GM12864 (cell line): Measurements from ENCODE around the gene CACNA2D3.
"Not testable (repeated sequence)": the region's sequence is repeated elsewhere in the genome, so short reads cannot be mapped to it uniquely, and the experiment has no call there.

Source experiments
- DNase-seq: peaks from one replicate; pipeline ENCODE4 v3.0.0-alpha.2; 2011; ENCODE audit warnings: low read depth
- H3K4me3 ChIP-seq: 2 replicates; pipeline ENCODE4 v1.5.1; 2011; ENCODE audit warnings: mild to moderate bottlenecking, low read depth, low read length, control low read depth
- TF ChIP-seq, protein P1 (sequence below): IDR thresholded peaks from 2 replicates; pipeline ENCODE4 v1.5.1; 2011; ENCODE audit warnings: low read depth, mild to moderate bottlenecking, moderate library complexity, low read length, control low read depth, inconsistent platforms; ENCODE audit errors: missing control alignments

CACNA2D3 gene

DNA sequence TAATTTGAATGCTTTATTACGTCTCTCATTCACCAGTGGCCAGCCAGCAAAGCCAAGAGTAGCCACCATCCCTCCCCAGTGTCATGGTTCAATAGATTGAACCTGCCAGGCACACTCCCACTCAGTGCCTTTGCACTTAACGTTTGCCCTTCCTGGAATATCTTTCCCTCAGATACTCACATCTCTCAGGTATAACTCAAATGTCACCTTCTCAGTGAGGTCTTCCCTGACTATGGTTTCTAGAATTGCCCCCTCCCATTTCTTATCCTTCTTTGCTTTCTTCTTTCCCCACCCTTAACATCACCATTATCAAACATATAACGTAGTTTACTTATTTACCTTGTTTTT lies 511.7 kb downstream of the CACNA2D3 start:
- TF ChIP-seq, protein P1, sequence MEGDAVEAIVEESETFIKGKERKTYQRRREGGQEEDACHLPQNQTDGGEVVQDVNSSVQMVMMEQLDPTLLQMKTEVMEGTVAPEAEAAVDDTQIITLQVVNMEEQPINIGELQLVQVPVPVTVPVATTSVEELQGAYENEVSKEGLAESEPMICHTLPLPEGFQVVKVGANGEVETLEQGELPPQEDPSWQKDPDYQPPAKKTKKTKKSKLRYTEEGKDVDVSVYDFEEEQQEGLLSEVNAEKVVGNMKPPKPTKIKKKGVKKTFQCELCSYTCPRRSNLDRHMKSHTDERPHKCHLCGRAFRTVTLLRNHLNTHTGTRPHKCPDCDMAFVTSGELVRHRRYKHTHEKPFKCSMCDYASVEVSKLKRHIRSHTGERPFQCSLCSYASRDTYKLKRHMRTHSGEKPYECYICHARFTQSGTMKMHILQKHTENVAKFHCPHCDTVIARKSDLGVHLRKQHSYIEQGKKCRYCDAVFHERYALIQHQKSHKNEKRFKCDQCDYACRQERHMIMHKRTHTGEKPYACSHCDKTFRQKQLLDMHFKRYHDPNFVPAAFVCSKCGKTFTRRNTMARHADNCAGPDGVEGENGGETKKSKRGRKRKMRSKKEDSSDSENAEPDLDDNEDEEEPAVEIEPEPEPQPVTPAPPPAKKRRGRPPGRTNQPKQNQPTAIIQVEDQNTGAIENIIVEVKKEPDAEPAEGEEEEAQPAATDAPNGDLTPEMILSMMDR, result no peak
- DNase-seq, result no peak
- no peak overlapping the region for H3K4me3 ChIP-seq

GRCh38 chr3:54639790-54640372 lies 517.5 kb downstream of the CACNA2D3 start:
- not testable (repeated sequence) for H3K4me3 ChIP-seq

DNA sequence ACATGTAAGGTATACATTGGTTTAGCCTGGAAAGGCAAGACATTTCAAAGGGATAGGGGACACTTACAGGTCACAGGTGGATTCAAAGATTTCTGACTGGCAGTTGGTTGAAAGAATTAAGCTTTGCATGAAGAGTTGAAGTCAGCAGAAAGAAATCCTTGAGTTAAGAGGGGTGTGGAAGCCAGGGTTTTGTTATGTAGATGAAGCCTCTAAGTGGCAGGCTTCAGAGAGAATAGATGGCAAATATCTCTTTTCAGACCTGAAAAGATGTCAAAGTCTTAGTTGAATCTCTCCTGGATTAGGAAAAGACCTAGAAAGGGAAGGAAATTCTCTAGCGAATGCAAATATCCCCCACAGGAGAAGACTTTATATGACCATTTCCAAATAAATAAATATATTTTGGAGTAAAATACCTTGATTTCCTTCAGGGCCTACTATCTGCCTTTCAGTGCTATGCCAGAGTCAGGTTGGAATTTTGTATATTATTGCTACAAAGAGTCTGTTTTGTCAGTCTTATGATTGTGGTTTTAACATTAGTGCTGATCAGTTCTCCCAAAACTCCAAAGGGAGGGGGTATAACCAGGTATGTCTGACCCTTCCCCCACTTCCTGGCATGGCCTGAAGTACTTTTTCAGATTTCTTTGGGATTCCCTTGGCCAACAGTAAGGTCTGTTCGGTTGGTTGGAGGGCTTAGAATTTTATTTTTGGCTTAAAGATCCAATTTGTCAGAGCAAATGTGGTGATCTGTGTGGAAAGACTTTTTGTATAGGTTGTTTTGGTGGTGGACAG lies 519.1 kb downstream of the CACNA2D3 start:
- TF ChIP-seq, protein P1, result no peak
- H3K4me3 ChIP-seq, result no peak overlapping the region
- DNase-seq, result no peak

More at GRCh38 chr3:54639790-54640372, 517.5 kb downstream of the CACNA2D3 start:
- DNase-seq, result not testable (repeated sequence)

DNA sequence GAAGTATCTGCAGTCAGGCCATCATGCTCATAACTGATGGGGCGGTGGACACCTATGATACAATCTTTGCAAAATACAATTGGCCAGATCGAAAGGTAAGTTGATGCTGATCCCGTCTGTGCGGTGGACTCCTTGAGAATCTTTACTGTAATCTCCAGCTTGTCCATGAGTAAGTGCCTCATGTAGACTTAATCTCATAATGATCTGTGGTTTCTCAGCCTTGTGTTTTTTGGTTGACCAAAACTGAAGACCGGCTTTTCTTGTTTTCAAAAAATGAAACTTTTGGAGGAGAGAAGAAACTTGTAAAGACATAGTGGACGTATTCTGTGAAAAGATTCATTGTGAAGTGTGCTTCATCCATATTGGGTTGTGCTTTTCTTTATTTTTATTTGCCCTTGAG lies 519.8 kb downstream of the CACNA2D3 start:
- no peak for DNase-seq
- TF ChIP-seq, protein P1, result no peak
- H3K4me3 ChIP-seq, result no peak overlapping the region

DNA sequence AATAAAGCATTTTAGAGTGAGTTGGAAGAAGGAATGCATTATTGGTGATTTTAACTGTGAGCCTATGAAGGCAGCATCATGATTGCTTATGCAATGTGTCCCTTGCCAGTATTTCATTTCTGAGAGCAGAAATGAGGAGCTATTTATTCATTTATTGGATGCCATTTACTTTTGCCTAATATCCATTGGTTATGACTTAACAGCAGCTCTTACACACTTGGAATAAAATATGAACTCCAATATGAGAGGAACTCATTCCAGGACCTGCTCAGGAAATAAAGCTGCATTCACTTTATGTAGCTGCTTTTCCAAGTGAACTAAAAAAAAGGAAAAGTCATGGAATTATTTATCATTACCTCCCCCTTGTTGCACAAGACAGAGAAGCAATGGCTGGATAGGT lies 525.4 kb downstream of the CACNA2D3 start:
- DNase-seq, result no peak
- TF ChIP-seq, protein P1, result no peak
- H3K4me3 ChIP-seq, result no peak overlapping the region

DNA sequence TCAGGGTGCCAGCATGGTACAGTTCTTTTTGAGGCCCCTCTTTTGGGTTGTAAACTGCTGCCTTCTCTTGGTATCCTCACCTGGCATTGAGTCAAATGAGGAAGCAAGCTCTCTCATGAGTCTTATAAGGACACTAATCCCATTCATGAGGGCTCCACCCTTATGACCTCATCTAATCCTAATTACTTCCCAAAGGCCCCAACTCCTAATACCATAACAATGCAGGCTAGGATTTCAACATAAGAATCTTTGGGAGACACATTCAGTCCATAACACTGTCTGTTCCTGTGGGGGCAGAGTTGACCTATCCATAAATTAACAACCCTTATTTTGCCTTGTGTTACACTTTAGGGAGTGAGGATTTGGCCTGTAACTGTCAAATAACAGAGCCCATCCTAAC lies 527.2 kb downstream of the CACNA2D3 start:
- no peak overlapping the region for H3K4me3 ChIP-seq
- DNase-seq, result no peak
- TF ChIP-seq, protein P1, result no peak

DNA sequence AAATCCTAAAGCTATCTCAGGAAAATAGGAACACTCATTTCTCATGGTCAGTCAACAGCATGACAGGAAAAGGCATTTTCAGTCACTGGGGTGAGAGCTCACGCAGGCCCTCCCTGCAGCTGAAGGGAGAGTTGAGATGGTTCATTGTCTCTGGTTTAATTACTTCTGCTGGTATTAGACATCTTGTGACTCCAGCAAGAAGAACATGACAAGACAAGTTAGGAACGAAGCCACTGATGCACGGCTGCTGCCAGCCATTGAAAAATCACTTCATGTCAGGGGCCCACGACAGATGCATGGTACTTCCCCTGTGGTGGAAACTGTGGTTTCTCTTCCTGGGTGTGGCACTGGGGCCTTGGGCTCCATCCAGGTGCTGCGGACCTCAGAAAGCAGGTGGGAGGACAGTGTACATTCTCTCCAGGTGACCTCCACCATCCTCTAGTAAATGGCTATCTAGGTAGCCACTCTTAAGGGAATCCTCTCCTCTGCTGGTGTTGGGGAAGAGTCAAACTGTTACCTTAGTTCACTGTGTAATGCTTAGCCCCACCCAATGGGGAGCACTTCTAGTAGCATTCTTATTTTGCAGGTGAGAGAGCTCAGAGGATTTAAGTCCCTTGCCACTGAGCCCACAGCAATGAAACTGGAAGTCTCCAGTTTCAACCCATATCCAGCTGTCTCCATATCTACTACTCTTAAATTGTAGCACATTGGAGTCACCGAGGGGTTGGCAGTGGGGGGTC lies 531.3 kb downstream of the CACNA2D3 start:
- TF ChIP-seq, protein P1, result no peak
- no peak overlapping the region for H3K4me3 ChIP-seq
- DNase-seq, result no peak
